Loucy (cell line): ENCODE data around the gene LRRN2.

Source experiments
- H2AFZ ChIP-seq: fragments of 200-600 bp; sonication (generic); 2 replicates; pipeline ENCODE4 v1.6.0; 2016; ENCODE audit warnings: antibody characterized with exemption, mild to moderate bottlenecking, low read length, moderate library complexity
- H3F3A ChIP-seq: fragments of 200-600 bp; 2 replicates; pipeline ENCODE4 v1.6.0; 2016; ENCODE audit warnings: antibody characterized with exemption, low read depth, mild to moderate bottlenecking
- H3K27me3 ChIP-seq: fragments of 200-600 bp; sonication (generic); 2 replicates; pipeline ENCODE4 v1.6.1; 2014; ENCODE audit warnings: low read length, mild to moderate bottlenecking; ENCODE audit not compliant: insufficient read depth, poor library complexity, severe bottlenecking
- H3K36me3 ChIP-seq: fragments of 200-600 bp; sonication (generic); 2 replicates; pipeline ENCODE4 v1.6.1; 2016; ENCODE audit warnings: low read length; ENCODE audit not compliant: insufficient read depth
- H3K4me1 ChIP-seq: fragments of 200-600 bp; sonication (generic); 2 replicates; pipeline ENCODE4 v1.5.1; 2014; ENCODE audit warnings: low read length, mild to moderate bottlenecking; ENCODE audit not compliant: insufficient read depth, poor library complexity, severe bottlenecking
- H3K4me2 ChIP-seq: fragments of 200-600 bp; sonication (generic); 2 replicates; pipeline ENCODE4 v1.6.0; 2014; ENCODE audit warnings: antibody characterized with exemption, low read length, low read depth, mild to moderate bottlenecking; ENCODE audit not compliant: poor library complexity, severe bottlenecking
- H3K4me3 ChIP-seq: fragments of 200-600 bp; sonication (generic); 2 replicates; pipeline ENCODE4 v1.5.1; 2014; ENCODE audit warnings: low read length, mild to moderate bottlenecking, mixed read lengths; ENCODE audit not compliant: poor library complexity, severe bottlenecking
- H3K79me2 ChIP-seq: fragments of 200-600 bp; sonication (generic); 2 replicates; pipeline ENCODE4 v1.6.1; 2014; ENCODE audit warnings: low read length; ENCODE audit not compliant: insufficient read depth
- H3K9ac ChIP-seq: fragments of 200-600 bp; sonication (generic); 2 replicates; pipeline ENCODE4 v1.6.0; 2014; ENCODE audit warnings: mild to moderate bottlenecking, low read depth, low read length, moderate library complexity; ENCODE audit not compliant: poor library complexity, severe bottlenecking
- H3K9me2 ChIP-seq: fragments of 200-600 bp; sonication (generic); replicated peaks from 2 replicates; pipeline ENCODE4 v1.6.1; 2016; ENCODE audit warnings: low read depth, low read length, mixed read lengths
- H3K9me3 ChIP-seq: fragments of 200-600 bp; sonication (generic); 2 replicates; pipeline ENCODE4 v1.6.1; 2014; ENCODE audit warnings: mild to moderate bottlenecking, antibody characterized with exemption, low read length, low read depth; ENCODE audit not compliant: insufficient read depth
- H4K20me1 ChIP-seq: fragments of 200-600 bp; sonication (generic); 2 replicates; pipeline ENCODE4 v1.6.0; 2014; ENCODE audit warnings: antibody characterized with exemption, low read length, mild to moderate bottlenecking; ENCODE audit not compliant: insufficient read depth, poor library complexity, severe bottlenecking
- EZH2phosphoT487 ChIP-seq: fragments of 200-600 bp; IDR thresholded peaks from 2 replicates; pipeline ENCODE4 v1.6.1; 2018; ENCODE audit warnings: antibody characterized with exemption, mild to moderate bottlenecking, moderate library complexity, borderline replicate concordance
- TF ChIP-seq, protein P1 (sequence below): fragments of 200-600 bp; sonication (generic); conservative IDR thresholded peaks from 2 replicates; pipeline ENCODE4 v1.5.1; 2014; ENCODE audit warnings: mild to moderate bottlenecking, antibody characterized with exemption, low read length

The LRRN2 gene

DNA sequence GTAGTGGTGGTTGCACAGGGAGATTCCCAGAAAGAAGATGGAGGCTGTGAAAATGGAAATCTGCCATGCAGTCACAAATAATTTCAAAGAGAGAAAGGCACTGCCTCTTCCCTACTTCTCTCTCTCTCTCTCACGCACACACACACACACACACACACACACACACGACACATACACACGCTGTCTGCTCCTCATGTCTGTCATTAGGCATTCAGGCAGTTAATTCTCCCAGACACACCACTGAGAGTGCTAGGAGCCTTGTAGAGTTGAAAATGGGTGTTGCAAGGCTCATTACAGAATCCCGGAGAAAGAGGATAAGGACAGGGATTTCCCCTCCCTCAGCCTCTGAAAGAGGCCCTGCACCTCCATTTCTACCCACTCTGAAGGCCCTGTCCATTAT lies 47.8 kb upstream of the LRRN2 start:
- TF ChIP-seq EZH2phosphoT487: no peak
- TF ChIP-seq, protein P1, sequence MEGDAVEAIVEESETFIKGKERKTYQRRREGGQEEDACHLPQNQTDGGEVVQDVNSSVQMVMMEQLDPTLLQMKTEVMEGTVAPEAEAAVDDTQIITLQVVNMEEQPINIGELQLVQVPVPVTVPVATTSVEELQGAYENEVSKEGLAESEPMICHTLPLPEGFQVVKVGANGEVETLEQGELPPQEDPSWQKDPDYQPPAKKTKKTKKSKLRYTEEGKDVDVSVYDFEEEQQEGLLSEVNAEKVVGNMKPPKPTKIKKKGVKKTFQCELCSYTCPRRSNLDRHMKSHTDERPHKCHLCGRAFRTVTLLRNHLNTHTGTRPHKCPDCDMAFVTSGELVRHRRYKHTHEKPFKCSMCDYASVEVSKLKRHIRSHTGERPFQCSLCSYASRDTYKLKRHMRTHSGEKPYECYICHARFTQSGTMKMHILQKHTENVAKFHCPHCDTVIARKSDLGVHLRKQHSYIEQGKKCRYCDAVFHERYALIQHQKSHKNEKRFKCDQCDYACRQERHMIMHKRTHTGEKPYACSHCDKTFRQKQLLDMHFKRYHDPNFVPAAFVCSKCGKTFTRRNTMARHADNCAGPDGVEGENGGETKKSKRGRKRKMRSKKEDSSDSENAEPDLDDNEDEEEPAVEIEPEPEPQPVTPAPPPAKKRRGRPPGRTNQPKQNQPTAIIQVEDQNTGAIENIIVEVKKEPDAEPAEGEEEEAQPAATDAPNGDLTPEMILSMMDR: no peak
- no peaks in the 10 kb centered on the region for H3K27me3 ChIP-seq

GRCh38 chr1:204731985-204732575 lies 46.5 kb upstream of the LRRN2 start:
- no peak overlapping the region for H3K4me2 ChIP-seq
- no peaks in the 10 kb centered on the region for H4K20me1 ChIP-seq
- no peaks in the 10 kb centered on the region for H3K4me1 ChIP-seq
- H3K27me3 ChIP-seq: no peaks in the 10 kb centered on the region
- no peaks in the 10 kb centered on the region for H3K79me2 ChIP-seq
- no peak overlapping the region for H2AFZ ChIP-seq
- no peak for TF ChIP-seq EZH2phosphoT487
- TF ChIP-seq, protein P1: no peak
- H3K9me2 ChIP-seq: no peaks in the 10 kb centered on the region
- no peaks in the 10 kb centered on the region for H3F3A ChIP-seq
- H3K4me3 ChIP-seq: no peak overlapping the region
- no peak overlapping the region for H3K9ac ChIP-seq
- no peaks in the 10 kb centered on the region for H3K9me3 ChIP-seq
- H3K36me3 ChIP-seq: no peaks in the 10 kb centered on the region

More for the DNA sequence above, 47.8 kb upstream of the LRRN2 start:
- H3K79me2 ChIP-seq: no peaks in the 10 kb centered on the region
- peaks cover under 1% of the 10 kb centered on the region; the same call in 1 of the 2 replicates for H3K9me3 ChIP-seq
- no peaks in the 10 kb centered on the region for H3K36me3 ChIP-seq
- H4K20me1 ChIP-seq: no peaks in the 10 kb centered on the region
- H3K4me3 ChIP-seq: no peak overlapping the region
- no peak overlapping the region for H2AFZ ChIP-seq
- H3F3A ChIP-seq: no peaks in the 10 kb centered on the region
- no peak overlapping the region for H3K9ac ChIP-seq
- H3K4me2 ChIP-seq: no peak overlapping the region
- no peaks in the 10 kb centered on the region for H3K9me2 ChIP-seq
- no peaks in the 10 kb centered on the region for H3K4me1 ChIP-seq

DNA sequence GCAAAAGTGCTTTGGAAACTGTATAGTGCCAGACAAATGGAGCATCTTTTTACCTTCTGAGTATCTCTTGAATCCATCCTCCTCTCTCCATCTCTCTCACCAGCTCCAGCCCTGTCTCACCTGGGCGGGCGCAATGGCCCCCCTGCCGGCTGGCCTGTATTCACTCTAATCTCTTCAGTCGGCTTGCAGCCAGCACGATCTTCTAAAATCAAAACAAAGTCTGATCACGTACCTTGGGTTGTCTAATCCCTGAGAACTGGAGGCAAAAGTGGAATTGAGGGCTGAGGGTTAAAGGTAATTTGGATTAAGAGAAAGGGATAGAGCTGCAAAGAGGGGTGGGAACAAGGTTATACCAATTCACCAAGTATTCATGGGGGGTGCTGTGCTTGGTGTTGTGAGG lies 46.0 kb upstream of the LRRN2 start:
- H3K9ac ChIP-seq: no peak overlapping the region
- no peak overlapping the region for H3K4me3 ChIP-seq
- no peaks in the 10 kb centered on the region for H3K36me3 ChIP-seq
- H3K9me3 ChIP-seq: no peaks in the 10 kb centered on the region
- no peak for TF ChIP-seq EZH2phosphoT487
- TF ChIP-seq, protein P1: no peak
- no peaks in the 10 kb centered on the region for H3F3A ChIP-seq
- H3K9me2 ChIP-seq: no peaks in the 10 kb centered on the region
- H2AFZ ChIP-seq: no peak overlapping the region
- no peaks in the 10 kb centered on the region for H4K20me1 ChIP-seq
- H3K4me1 ChIP-seq: no peaks in the 10 kb centered on the region
- no peak overlapping the region for H3K4me2 ChIP-seq
- H3K79me2 ChIP-seq: no peaks in the 10 kb centered on the region
- no peaks in the 10 kb centered on the region for H3K27me3 ChIP-seq
